Midbrain (tissue), 1 donor: ENCODE results near the gene INO80C.

Experiments used
- DNase-seq: peaks from one replicate; lab custom pipeline; 2025; lab: John Stamatoyannopoulos, UW

Gene INO80C

GRCh38 chr18:35497370-35498197, at the start of gene INO80C:
INO80C (minus strand) TSS chr18:35497960; CDS start chr18:35497874, 86 bp downstream.
- DNase-seq = peak; percentile 94

- DNase-seq = no peak
These were observed 49.3 kb upstream of the INO80C start for GRCh38 chr18:35547008-35547605.

DNA sequence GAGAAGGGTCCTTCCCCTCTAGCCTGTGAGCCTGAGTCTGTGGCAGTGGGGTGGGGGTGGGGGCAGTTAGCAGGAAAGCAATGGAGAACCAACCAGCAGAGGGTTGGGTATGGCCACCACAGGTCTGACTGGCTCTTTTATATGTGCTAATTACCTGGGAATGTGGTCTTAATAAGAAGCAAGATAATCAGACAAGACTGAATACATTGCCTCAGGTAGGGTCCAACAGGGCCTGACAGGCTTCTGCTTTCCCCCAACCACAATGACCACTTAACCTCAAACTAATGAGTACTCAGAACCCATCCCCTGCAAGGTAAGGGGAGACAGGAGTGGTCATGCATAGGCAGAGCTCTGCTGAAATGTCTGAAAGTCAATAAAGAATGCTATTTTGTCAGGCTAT, 44.6 kb upstream of the INO80C start:
- no peak for DNase-seq

- no peak for DNase-seq
These were observed 37.5 kb upstream of the INO80C start for GRCh38 chr18:35535297-35535696.

GRCh38 chr18:35533916-35534405, 36.2 kb upstream of the INO80C start:
- DNase-seq = no peak

DNA sequence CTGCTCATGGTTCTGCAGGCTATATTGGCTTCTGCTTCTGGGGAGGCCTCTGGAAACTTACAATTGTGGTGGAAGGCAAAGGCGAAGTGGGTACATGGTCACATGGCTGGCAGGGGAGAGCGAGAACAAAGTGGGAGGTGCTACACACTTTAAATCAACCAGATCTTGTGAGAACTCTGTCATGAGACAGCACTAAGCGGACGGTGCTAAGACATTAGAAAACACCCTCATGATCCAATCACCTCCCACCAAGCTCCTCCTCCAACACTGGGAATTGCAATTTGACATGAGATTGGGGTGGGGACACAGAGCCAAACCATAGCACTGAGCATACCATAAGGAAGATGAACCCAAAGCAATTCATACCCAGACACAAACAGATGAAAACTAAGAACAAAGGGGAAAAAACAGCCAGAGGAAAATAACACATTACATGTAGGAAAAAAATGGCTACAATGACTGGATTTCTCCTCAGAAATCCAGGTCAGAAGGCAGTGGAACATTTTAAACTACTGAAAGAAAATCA, 31.1 kb upstream of the INO80C start:
- no peak for DNase-seq

DNA sequence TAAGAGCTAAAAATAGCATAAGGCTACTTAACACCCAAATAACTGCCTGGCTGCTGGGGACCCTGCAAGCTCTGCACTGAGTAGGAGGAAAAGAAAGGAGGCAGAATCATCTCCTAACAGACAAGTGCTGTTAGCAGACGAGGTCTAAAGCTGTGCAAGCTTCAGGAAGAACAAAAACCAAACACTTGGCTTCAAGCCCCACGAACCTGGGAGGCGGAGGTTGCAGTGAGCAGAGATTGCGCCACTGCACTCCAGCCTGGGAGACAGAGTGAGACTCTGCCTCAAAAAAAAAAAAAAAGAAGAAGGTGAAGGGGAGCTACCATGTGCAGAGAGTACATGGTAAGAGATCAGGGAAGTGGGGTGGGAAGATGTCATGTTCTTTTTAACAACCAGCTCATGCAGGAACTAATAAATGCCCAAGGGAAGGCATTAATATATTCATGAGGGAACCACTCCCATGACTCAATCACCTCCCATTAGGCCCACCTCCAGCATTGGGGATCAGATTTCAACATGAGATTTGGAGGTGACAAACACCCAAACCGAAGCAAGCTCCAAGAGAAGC, 28.8 kb upstream of the INO80C start:
- DNase-seq = no peak

DNA sequence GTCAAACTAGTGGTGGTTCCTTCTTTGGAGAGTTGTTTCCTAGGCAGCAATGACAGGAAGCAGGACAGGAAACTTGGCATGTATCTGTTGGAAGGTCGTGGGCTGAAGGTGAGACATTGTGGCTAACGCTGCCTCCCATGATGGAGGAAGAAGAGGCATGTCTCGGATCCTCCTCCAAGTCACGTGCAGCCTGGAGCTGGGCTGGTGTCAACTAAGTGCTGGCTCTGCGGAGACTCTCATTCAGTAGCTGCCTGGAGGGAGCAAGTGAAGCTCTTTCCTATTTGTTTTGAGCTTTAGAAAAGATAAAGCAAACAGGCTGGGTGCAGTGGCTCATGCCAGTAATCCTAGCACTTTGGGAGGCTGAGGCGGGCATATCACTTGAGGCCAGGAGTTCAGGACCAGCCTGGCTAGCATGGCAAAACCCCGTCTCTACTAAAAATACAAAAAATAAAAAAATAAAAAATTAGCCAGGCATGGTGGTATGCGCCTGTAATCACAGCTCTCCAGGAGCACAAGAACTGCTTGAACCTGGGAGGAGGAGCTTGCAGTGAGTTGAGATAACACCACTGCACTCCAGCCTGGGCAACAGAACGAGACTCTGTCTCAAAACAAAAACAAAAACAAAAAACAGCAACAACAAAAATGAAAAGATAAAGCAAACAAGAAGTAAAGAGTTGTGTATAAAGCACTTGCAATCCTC, 28.2 kb upstream of the INO80C start:
- no peak for DNase-seq

DNA sequence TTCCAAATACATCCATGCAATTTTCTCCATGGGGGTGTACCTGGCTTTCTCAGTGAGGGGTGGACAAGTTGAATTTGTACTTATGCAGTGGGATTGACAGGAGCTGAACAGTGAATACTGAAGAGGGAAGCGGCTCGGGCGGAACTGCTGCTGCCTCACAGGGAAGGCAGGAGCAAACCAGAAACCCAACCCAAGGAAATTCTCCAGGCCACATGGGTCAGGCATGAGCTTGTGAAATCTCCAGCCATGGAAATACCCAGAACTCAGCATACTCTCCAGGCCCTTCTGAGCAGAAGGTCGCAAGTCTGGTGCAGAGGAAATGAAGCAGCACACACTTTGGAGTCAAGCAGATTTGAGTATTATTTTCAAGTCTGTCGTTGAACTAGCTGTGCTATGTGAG, 26.5 kb upstream of the INO80C start:
- no peak for DNase-seq

DNA sequence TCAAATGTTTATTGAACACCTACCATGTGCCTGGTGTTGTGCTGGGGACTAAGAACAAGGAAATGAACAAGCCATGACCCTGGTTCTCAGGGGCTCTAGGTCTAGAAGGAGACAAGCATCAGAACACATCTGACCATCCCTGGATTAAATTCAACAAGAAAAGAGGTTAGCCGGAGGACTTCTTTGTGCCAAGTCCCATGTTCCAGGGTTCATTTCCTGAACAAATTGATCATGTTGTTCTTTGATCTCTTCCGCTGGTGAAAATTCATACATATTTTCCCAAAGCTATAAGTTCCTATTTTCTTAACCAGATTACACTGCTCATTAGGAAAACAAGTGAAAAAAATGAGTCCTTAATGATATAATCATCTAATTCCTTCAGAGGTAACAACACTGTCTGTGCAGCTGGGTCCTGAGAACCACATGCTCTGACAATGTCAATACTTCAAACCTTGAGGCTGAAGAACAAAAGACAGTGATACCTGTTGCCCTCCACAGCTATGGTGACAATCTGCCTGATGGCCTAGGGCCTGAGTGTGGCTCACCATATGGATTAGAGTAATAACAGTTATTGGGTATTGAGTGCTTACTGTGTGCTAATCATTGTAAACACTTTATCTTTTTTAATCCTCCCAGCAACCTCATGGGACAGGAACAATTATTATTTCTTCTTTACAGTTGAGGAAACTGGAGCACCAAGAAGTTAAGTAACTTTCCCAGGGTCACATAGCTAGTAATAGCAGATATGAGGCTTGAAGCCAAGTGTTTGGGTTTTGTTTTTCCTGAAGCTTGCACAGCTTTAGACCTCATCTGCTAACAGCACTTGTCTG, 24.6 kb upstream of the INO80C start:
- DNase-seq = no peak

DNA sequence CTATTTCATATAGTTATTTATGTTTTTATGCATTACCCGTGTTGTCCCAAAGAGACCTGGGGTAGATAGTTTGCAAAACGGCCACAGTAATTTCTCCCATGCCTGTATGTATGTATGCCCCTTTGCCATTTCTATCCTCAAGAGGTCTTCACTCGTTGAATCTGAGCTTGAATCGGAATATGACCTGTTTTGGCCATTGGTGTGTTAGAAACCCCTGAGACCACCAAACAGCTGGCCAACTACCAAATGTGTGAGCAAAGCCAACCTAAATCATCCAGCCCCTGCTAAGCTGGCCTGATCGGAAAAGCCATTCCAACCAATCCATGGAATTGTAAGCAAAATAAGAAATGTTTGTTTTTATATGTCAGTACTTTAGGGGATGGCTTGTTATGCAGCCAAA, 23.4 kb upstream of the INO80C start:
- no peak for DNase-seq

DNA sequence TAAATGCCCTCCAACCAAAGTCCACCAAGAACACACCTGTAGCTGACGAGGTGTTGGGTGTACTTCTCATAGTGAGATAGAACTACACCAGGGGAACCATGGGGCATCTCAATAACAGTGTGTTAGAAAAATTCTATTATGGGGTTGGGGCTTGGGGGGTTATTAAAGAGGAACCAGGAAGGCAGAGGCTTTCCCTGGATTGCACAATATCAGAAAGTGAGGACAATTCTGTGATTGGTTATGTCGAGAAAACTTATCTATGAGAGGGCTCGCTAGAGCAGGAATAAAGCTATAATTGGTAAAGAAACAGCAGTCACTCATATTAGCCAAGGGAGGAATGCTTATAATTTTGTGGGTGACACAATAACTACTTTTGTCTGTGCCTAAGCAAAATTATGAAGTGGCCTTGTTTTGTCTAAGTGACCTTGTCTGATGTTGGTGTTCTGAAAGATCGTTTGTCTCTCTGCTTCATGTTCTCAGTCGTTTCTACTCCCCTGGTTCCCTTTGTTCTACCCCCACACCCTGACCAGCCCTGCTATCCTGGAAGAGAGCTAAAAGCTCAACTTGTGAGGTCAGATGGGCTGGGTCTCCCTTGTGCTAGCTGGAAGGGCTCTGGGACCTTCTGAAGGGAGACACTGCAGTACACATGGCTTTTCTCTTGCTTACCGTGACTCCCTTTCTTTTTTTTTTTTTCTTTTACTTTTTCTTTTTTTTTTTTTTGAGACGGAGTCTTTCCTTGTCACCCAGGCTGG, 21.6 kb upstream of the INO80C start:
- no peak for DNase-seq

GRCh38 chr18:35517715-35518114, 20.0 kb upstream of the INO80C start:
- DNase-seq = no peak

- DNase-seq = no peak
These were observed 19.0 kb upstream of the INO80C start for GRCh38 chr18:35516789-35517188.

DNA sequence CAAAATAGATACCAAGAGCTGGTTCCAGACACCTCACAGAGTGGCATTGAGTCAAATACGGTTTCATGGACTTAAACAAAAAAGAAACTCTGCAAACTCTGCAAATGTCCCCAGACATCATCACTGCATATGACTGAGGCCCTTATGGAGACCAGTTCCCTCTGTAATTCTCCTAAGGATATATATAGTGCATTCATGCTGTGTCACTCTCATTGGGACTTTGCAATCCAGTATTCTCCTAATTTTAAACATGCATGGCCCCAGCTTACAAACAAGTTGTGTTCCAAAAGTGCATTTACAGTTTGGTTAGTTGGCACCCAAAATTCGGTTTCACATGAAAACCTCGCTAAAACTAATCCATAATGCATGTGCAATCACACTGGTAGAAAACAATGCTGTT, 18.6 kb upstream of the INO80C start:
- DNase-seq = no peak

- DNase-seq = no peak
These were observed 17.8 kb upstream of the INO80C start for GRCh38 chr18:35515460-35516130.

- no peak for DNase-seq
These were observed 17.1 kb upstream of the INO80C start for GRCh38 chr18:35514752-35515459.

DNA sequence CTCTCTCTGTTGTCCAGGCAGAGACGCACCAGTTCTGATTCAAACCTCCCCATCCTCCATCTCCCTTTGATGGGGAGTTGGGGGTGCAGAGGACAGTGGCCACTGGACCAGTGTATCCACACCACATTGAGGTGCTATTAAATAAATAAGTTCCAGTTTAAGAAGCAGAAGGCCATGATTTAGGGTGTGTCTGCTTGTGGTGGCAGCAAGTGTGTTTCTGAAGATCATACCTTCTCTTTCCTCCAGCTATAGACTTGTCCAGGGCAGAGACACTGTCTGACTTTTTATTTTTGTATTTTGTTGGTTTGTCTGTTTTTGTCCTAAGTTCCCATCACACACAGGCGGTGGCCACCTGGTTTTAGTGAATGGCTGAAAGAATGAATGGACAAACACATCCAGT, 16.5 kb upstream of the INO80C start:
- DNase-seq = no peak

DNA sequence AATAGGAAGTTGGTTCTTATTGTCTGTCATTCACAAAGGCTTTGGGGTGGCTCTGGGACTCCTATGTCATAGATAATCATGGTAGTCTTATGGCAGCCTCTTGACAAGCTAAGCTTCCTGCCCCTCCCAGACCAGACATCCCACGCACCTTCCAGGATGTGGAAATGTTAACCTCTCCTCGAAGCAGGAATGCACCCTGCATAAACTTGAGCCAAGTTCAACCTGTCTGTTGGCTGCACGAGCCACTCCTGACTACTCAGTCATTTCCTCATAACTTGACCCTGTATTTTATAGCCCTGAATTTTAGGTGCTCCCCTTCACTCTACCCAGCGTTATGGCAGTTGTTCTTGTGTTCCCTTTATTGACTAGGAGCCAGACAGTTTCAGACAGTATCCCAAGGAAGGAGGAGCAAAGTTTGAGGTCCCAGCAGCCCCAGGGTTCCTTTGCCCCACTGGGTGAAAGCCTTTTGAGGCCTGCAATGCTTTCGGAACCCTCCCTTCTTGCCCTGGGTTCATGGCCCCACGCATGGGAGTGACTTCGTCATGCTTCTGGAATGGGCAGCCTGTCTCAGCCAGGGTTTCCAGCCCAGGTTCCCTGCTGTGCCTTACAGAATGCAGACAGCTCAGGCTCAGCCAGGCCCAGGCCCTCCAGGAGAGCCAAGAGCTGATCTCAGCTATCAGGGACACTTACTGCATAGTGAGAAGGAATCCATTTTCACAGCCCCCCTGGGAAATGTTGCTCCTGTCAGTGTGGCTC, 15.6 kb upstream of the INO80C start:
- no peak for DNase-seq
